Mucosa of stomach (tissue), 1 donor: ENCODE results near the gene ATL2.
"Not testable (repeated sequence)": the region's sequence is repeated elsewhere in the genome, so short reads cannot be mapped to it uniquely, and the experiment has no call there.

Source experiments
- H3K27me3 ChIP-seq: one replicate; pipeline ENCODE4 v1.7.0; 2013; ENCODE audit warnings: mild to moderate bottlenecking, low read length; ENCODE audit not compliant: control insufficient read depth, insufficient read depth
- H3K36me3 ChIP-seq: one replicate; pipeline ENCODE4 v1.7.0; 2013; ENCODE audit warnings: low read length; ENCODE audit not compliant: control insufficient read depth, insufficient read depth
- H3K4me1 ChIP-seq: one replicate; pipeline ENCODE4 v1.7.0; 2013; ENCODE audit warnings: mild to moderate bottlenecking, low read length; ENCODE audit not compliant: control insufficient read depth, insufficient read depth
- H3K4me3 ChIP-seq: one replicate; pipeline ENCODE4 v1.7.0; 2013; ENCODE audit warnings: low read length
- H3K9ac ChIP-seq: one replicate; pipeline ENCODE4 v1.7.0; 2013; ENCODE audit warnings: mild to moderate bottlenecking, low read length, moderate library complexity
- H3K9me3 ChIP-seq: one replicate; pipeline ENCODE4 v1.7.0; 2013; ENCODE audit warnings: mild to moderate bottlenecking, low read length, moderate library complexity; ENCODE audit not compliant: control insufficient read depth
- donor health status: Pancreatic carcinoma.

The ATL2 gene

DNA sequence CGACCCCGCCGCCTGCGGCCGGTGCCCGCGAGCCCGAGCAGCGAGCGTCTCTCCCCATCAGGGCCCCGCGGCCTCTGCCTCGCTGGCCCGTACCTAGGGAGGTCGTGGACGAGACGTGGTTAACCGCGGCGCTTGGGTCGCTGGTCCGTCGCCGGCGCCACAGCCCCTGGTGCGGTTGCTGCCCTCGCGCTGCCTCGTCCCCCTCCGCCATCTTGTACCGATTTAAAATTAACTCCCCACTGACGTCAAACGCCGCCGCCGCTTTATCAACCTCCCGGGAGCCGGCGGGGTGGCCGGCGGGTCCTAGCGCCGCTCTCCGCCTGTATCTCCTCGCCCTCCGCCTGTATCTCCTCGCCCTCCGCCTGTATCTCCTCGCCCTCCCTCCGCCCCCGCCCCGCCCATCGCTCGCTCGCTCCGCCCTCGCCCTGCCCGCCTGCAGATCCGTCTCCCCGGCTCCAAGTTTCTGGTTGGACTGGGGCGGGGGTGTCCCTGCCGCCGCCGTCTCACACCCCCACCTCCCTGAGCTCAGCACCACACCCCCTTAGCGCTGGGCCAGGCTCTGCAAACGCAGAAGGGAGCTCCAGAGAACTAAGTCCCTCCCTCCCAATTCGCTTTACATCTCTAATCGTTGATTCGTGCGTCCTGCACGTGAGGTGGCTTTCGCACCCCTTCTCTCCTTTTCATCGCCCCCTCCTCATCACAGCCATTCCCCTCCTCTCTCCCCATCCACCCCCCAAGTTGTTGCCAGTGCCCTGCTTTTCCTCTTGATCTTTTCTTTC lies at the start of gene ATL2:
ATL2 (minus strand) TSS at position 224 of the 779 bp plus-strand sequence; CDS start at position 211, 13 bp downstream.
- H3K36me3 ChIP-seq = no peaks in the 10 kb centered on the region
- H3K27me3 ChIP-seq = no peaks in the 10 kb centered on the region
- peaks cover 9% of the 10 kb centered on the region for H3K4me1 ChIP-seq
- peak within 1 kb of the TSS; percentile 92 for H3K4me3 ChIP-seq
- peak within 1 kb of the TSS; percentile 92 for H3K9ac ChIP-seq
- H3K9me3 ChIP-seq = no peaks in the 10 kb centered on the region

DNA sequence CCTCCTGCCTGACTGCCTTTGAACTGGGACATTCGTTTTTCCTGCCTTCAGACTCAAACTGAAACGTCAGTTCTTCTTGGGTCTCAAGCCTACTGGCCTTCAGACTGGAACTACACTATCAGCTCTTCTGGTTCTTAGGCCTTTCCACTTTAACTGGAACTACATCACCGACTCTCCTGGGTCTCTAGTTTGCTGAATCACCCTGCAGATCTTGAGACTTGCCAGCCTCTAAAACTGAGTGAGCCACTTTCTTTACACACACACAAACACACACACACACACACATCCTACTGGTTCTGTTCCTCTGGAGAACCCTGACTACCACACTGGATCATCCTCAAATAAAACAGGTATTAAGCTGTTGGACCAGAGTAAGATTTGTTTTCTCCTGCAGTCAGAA lies 46.7 kb upstream of the ATL2 start:
- H3K27me3 ChIP-seq = no peaks in the 10 kb centered on the region
- no peak overlapping the region for H3K4me3 ChIP-seq
- no peaks in the 10 kb centered on the region for H3K9me3 ChIP-seq
- H3K4me1 ChIP-seq = no peaks in the 10 kb centered on the region
- H3K9ac ChIP-seq = no peak overlapping the region
- H3K36me3 ChIP-seq = no peaks in the 10 kb centered on the region

DNA sequence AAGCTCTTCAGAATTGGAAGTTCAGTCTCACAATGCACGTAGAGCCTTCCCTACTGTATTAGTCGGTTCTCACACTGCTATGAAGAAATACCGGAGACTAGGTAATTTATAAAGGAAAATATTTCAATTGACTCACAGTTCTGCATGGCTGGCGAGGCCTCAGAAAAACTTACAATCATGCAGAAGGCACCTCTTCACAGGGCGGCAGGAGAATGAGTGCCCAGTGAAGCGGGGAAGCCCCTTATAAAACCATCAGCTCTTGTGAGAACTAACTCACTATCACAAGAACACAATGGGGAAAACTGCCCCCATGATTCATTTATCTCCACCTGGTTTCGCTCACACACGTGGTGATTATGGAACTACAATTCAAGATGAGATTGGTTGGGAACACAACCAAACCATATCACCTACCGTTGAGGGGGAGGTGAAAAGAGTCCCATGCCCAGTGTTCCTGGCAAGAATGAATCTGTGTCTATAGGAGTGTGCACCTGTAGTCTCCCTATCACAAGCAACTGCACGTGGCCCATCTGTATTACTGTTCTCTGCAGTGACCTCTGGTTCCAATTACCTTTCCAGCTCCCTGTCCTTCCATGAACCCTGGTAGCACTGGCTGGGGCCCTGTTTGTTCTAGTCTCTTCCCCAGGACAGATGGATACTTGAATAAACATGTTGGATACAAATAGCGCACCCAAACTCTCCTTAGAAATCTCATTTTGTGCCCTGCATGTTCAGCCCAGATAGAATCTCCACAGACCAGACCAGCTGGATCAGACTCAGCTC lies 44.4 kb upstream of the ATL2 start:
- no peaks in the 10 kb centered on the region for H3K9me3 ChIP-seq
- no peaks in the 10 kb centered on the region for H3K4me1 ChIP-seq
- no peak overlapping the region for H3K9ac ChIP-seq
- H3K4me3 ChIP-seq = no peak overlapping the region
- H3K27me3 ChIP-seq = no peaks in the 10 kb centered on the region
- no peaks in the 10 kb centered on the region for H3K36me3 ChIP-seq

DNA sequence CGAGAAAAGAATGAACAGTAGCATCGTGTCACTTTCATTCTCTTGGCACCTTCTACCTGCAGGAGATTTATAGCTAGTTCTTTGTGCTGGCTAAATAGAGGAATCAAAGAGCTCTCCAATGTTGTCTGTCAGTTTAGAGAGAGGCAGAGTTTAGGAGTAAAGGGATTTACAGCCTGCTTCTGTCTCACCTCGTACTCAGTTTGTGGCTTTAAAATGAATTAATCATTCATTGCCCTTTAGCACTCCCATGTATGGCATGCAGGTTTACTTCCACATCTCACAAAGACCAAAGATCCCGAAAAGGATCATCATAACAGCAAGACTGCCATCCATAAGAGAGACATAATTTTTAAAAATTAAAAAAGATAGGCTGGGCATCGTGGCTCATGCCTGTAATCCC lies 42.4 kb upstream of the ATL2 start:
- Histone ChIP-seq H3K27me3 (no peaks in the 10 kb centered on the region), H3K9ac (no peak overlapping the region), H3K36me3 (no peaks in the 10 kb centered on the region), H3K4me3 (no peak overlapping the region), H3K9me3 (no peaks in the 10 kb centered on the region), H3K4me1 (no peaks in the 10 kb centered on the region)

DNA sequence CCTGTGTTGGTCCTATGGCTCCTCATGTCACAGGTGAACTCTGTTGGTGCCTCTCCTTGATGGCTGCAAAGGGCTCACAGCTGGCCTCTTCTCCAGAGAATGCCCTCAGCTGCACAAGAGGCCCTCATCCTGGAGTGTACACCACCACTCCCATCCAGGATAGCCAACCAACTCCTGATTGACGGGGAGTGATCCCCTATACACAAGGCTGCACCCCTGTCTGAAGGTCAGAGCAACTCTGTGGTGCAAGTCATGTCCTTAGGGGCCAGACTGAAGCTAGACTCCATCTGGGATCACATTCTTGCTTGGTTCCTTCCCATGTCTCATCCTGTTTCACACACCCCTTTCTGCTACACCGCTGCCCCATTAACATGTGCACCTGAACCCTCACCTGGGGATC lies 41.7 kb upstream of the ATL2 start:
- H3K9ac ChIP-seq = no peak overlapping the region
- H3K9me3 ChIP-seq = no peaks in the 10 kb centered on the region
- H3K27me3 ChIP-seq = no peaks in the 10 kb centered on the region
- H3K36me3 ChIP-seq = no peaks in the 10 kb centered on the region
- H3K4me1 ChIP-seq = no peaks in the 10 kb centered on the region
- no peak overlapping the region for H3K4me3 ChIP-seq

DNA sequence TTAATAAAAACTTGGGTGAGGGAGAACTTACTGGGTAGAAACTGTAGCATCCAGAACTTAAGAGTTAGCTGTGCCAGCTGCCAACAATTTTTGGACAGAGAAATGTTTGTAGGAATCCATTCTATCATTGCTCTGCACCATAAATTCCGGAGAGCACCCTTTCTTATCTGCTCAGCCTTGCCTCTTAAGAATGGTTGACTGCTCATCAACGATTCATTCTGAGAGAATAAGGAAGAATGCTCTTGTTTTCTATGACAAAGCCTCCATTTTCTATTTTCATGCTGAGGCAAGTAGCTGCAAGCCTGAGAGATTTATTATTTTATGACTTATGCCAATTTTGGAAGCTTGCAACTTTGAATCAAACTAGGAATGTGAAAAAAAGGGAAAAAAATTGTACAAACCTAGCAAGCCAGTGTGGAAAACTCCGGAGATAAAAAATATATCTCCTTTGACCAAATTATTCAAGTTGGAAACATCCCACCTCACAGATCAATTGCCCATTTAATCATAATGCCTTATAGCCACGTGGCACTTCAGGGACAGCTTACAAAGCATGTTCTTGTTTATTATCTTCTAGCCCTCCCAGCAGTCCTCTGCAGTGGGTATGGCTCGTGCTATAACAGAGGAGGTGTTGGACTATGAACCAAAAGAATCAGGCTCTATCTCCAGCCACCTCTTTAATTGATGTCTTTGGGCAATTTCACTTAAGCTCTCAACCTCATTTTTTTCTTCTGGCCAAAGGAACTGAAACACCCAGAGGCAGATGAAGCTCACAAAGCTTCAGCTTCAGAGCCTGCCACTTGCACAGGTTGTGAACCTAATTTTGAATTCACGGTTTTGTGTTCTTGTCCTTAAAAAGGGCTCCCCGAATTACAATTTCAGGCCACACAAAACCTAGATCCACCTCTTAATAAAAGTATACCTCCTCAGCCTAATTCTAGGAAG lies 40.9 kb upstream of the ATL2 start:
- no peaks in the 10 kb centered on the region for H3K36me3 ChIP-seq
- no peaks in the 10 kb centered on the region for H3K9me3 ChIP-seq
- no peak overlapping the region for H3K4me3 ChIP-seq
- H3K9ac ChIP-seq = no peak overlapping the region
- H3K4me1 ChIP-seq = no peaks in the 10 kb centered on the region
- no peaks in the 10 kb centered on the region for H3K27me3 ChIP-seq

DNA sequence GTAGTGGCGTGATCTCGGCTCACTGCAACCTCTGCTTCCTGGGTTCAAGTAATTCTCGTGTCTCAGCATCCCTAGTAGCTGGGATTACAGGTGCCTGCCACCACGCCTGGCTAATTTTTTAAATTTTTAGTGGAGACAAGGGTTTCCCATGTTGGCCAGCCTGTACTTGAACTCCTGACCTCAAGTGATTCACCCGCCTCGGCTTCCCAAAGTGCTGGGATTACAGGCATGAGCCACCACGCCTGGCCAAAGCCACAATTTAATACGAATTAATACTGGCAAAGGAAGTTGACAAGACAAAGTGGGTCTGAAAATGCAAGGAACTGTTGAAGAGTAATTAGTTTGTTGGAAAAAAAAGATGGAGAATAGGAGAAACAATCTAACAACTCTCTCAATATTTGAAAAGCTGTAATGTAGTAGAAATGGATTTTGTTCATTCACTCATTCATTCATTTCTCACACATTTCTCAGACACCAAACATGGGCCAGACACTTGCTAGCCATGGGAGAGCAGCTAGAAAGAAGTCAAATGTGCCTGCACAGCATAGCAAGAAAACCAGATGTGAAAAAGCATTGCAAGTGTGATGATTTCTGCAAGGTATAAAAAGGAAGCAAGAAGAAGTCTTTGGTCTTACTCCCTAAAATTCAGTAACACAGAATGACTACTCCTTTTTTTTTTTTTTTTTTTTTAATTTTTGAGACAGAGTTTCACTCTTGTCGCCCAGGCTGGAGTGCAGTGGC lies 39.4 kb upstream of the ATL2 start:
- Histone ChIP-seq H3K9ac (no peak overlapping the region), H3K36me3 (no peaks in the 10 kb centered on the region), H3K4me3 (no peak overlapping the region), H3K9me3 (no peaks in the 10 kb centered on the region), H3K4me1 (no peaks in the 10 kb centered on the region), H3K27me3 (no peaks in the 10 kb centered on the region)

DNA sequence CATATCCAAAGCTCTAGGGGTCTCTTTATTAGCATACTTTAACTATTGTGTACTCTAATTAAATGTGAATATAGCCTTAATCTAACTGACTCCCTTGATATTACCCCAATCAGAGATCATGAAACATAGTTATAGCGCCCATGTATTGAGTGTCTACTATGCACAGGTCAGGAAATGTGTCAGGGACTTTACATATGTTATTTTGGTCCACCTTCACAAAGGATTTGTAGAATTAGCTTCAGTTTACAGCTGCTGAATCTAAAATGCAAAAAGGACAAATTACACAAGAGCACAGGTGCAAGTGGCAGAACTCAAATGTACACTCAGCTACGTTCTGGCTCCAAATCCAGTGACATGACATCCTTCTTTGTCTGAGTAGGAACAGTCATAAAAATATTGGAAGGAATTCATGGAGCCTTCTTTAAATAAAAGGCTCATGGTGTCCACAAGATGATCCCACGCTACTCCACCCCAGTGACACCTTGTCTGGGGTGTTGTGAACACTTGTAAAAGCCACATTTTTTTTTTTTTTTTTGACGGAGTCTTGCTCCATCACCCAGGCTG lies 38.7 kb upstream of the ATL2 start:
- H3K36me3 ChIP-seq = no peaks in the 10 kb centered on the region
- H3K27me3 ChIP-seq = no peaks in the 10 kb centered on the region
- no peaks in the 10 kb centered on the region for H3K9me3 ChIP-seq
- H3K4me3 ChIP-seq = no peak overlapping the region
- no peak overlapping the region for H3K9ac ChIP-seq
- H3K4me1 ChIP-seq = no peaks in the 10 kb centered on the region

DNA sequence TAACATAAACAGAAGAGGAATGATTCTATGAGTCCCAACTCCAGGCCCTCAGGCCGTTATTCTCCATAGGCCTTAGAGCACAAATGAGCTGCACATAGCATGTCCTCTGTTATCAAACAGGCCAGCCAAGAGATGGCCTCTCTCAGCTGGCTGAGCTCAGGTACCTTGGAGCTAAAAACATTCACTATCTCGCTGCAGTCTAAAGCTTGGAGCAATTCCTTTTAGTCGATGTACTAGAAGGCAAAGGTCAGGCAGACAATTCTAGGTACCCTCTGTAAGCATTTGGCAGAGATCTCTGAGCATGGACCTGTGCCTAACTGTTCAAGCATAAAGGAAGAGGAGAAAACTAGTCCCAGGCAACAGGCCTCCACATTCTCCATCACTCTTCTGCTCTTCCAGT lies 38.0 kb upstream of the ATL2 start:
- H3K27me3 ChIP-seq = no peaks in the 10 kb centered on the region
- no peaks in the 10 kb centered on the region for H3K4me1 ChIP-seq
- no peak overlapping the region for H3K4me3 ChIP-seq
- no peaks in the 10 kb centered on the region for H3K36me3 ChIP-seq
- no peak overlapping the region for H3K9ac ChIP-seq
- no peaks in the 10 kb centered on the region for H3K9me3 ChIP-seq

DNA sequence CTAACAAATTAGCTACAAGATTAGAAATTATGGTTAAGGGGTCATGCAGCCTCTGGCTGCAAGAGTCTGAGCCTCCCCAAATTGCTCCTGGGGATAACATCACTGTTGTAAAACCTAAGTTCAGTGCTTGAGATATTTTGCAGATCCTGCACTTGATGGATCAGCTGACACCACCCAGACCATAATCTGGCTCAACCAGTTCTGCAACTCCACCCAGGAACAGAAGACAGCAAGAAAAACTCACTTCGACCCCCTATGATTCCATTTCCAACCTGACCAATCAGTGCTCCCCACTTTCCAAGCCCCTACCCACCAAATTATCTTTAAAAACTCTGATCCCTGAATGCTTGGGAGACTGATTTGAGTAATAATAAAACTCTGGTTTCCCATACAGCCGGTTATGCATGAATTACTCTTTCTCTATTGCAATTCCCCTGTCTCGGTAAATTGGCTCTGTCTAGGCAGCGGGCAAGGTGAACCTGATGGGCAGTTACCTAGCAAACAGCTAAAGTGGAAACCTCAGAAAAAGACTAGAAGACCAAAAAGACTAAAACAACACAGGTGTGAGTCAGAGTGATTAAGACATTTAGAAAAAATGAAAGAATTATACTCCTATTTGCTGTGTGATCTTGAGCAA lies 35.3 kb upstream of the ATL2 start:
- not testable (repeated sequence) for H3K4me1 ChIP-seq, H3K4me3 ChIP-seq, H3K27me3 ChIP-seq, H3K9me3 ChIP-seq, H3K9ac ChIP-seq, H3K36me3 ChIP-seq
